WI38 (cell line): ENCODE measurements around the gene GMDS.

Experiments used
- H3K4me3 ChIP-seq: 2 replicates; pipeline ENCODE4 v1.5.1; 2011; ENCODE audit warnings: low read depth, mild to moderate bottlenecking, control low read depth, low read length
- CTCF ChIP-seq: IDR thresholded peaks from 2 replicates; pipeline ENCODE4 v1.5.1; 2012; ENCODE audit warnings: low read depth, mild to moderate bottlenecking, control low read depth, low read length

Gene GMDS

GRCh38 chr6:1970151-1970561 is 275.2 kb downstream of the GMDS start:
- no peak for TF ChIP-seq CTCF
- H3K4me3 ChIP-seq = no peak overlapping the region

GRCh38 chr6:1966713-1967112 is 278.7 kb downstream of the GMDS start:
- no peak for TF ChIP-seq CTCF
- H3K4me3 ChIP-seq = no peak overlapping the region

- TF ChIP-seq CTCF = no peak
- H3K4me3 ChIP-seq = no peak overlapping the region
Observed at GRCh38 chr6:1965596-1966224, 279.7 kb downstream of the GMDS start.

- no peak for TF ChIP-seq CTCF
- no peak overlapping the region for H3K4me3 ChIP-seq
Observed at GRCh38 chr6:1963596-1963995, 281.8 kb downstream of the GMDS start.

GRCh38 chr6:1962201-1962600 is 283.2 kb downstream of the GMDS start:
- no peak for TF ChIP-seq CTCF

GRCh38 chr6:1960486-1961142 is 284.8 kb downstream of the GMDS start:
- no peak for TF ChIP-seq CTCF
- no peak overlapping the region for H3K4me3 ChIP-seq

More at GRCh38 chr6:1962201-1962600, 283.2 kb downstream of the GMDS start:
- no peak overlapping the region for H3K4me3 ChIP-seq

GRCh38 chr6:1958257-1958656 is 287.1 kb downstream of the GMDS start:
- no peak overlapping the region for H3K4me3 ChIP-seq
- no peak for TF ChIP-seq CTCF
